HL-60 (cell line): ENCODE measurements around the gene LRRC8B.

ENCODE experiments used
- DNase-seq, 2 experiments: peaks; one replicate each; pipeline ENCODE4 v3.0.0-alpha.2; 2010 to 2020; ENCODE audit warnings: low read depth in 1 of 2, low spot score in 1 of 2
- H3K27ac ChIP-seq: fragments of 250-450 bp; sonication (Bioruptor Pico); replicated peaks from 2 replicates; pipeline ENCODE4 v1.5.1; 2020; ENCODE audit warnings: mild to moderate bottlenecking, moderate library complexity
- H3K27me3 ChIP-seq: fragments of 250-450 bp; sonication (Bioruptor Pico); 2 replicates; pipeline ENCODE4 v1.5.1; 2021; ENCODE audit warnings: mild to moderate bottlenecking, moderate library complexity; ENCODE audit not compliant: insufficient read depth, poor library complexity, severe bottlenecking
- H3K4me3 ChIP-seq: replicated peaks from 2 replicates; pipeline ENCODE4 v1.5.1; 2011; ENCODE audit warnings: mild to moderate bottlenecking, control low read depth, low read length; ENCODE audit not compliant: insufficient read depth
- GABPA ChIP-seq: IDR thresholded peaks from 2 replicates; pipeline ENCODE4 v1.6.1; 2012; ENCODE audit warnings: low read depth
- POLR2AphosphoS5 ChIP-seq: IDR thresholded peaks from 2 replicates; pipeline ENCODE4 v1.6.1; 2012; ENCODE audit warnings: low read depth
- SPI1 ChIP-seq: IDR thresholded peaks from 2 replicates; pipeline ENCODE4 v1.6.1; 2012; ENCODE audit warnings: low read depth, mild to moderate bottlenecking, borderline replicate concordance
- TF ChIP-seq, protein P1 (sequence below): IDR thresholded peaks from 2 replicates; pipeline ENCODE4 v1.6.1; 2012; ENCODE audit warnings: low read depth; ENCODE audit not compliant: insufficient replicate concordance
- TF ChIP-seq, protein P2 (sequence below): IDR thresholded peaks from one replicate; pipeline ENCODE4 v1.5.1; 2011; ENCODE audit warnings: low read length, control low read depth, inconsistent platforms; ENCODE audit not compliant: insufficient read depth

The LRRC8B gene

DNA sequence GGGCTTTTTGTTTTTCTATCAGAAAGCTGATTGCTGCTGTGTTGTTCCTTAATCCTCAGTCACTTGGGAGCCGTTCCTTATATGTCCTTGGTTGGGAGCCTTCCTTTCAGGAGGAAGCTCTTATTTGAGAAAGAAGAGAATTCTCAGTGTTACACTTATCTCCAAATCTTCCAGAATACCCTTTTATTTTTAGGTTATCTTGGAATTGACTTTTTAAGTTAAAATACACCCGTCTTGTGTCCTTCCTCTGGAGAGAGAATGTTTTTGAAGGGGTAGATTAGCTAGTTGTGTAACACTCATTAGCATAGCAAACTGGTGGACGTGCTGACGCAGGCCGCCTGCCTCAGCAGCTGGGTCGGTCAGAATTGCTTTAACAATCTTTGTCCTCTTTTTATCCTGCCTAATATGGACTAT, 42.1 kb downstream of the LRRC8B start:
- Histone ChIP-seq H3K27me3 (no peaks in the 10 kb centered on the region), H3K4me3 (no peak overlapping the region), H3K27ac (no peak overlapping the region; the same call in 1 of the 2 replicates)
- peak in 1 of 2 experiments; percentile 14 for DNase-seq
- TF ChIP-seq GABPA, result no peak
- TF ChIP-seq, protein P1, sequence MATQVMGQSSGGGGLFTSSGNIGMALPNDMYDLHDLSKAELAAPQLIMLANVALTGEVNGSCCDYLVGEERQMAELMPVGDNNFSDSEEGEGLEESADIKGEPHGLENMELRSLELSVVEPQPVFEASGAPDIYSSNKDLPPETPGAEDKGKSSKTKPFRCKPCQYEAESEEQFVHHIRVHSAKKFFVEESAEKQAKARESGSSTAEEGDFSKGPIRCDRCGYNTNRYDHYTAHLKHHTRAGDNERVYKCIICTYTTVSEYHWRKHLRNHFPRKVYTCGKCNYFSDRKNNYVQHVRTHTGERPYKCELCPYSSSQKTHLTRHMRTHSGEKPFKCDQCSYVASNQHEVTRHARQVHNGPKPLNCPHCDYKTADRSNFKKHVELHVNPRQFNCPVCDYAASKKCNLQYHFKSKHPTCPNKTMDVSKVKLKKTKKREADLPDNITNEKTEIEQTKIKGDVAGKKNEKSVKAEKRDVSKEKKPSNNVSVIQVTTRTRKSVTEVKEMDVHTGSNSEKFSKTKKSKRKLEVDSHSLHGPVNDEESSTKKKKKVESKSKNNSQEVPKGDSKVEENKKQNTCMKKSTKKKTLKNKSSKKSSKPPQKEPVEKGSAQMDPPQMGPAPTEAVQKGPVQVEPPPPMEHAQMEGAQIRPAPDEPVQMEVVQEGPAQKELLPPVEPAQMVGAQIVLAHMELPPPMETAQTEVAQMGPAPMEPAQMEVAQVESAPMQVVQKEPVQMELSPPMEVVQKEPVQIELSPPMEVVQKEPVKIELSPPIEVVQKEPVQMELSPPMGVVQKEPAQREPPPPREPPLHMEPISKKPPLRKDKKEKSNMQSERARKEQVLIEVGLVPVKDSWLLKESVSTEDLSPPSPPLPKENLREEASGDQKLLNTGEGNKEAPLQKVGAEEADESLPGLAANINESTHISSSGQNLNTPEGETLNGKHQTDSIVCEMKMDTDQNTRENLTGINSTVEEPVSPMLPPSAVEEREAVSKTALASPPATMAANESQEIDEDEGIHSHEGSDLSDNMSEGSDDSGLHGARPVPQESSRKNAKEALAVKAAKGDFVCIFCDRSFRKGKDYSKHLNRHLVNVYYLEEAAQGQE, result no peak

DNA sequence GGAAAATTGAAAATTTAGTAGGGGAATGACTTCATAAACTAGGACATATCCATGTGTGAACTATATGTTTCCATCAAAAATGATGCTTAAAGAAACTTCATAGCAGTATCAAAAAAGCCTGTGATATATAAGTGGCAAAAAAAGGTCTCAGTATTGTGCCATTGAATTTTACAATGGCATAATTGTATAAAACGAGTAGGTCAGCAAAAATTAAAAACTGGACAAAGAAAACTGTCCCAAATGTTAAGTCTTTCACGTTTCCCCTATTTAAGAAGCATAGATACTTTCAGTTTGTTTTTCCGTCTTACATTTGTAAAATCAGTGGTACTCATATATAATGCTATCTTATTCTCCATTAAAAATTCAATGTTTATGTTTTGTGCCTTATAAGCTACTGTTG, 43.2 kb downstream of the LRRC8B start:
- no peak for DNase-seq
- TF ChIP-seq GABPA (no peak), POLR2AphosphoS5 (no peak), SPI1 (no peak)
- TF ChIP-seq, protein P2, sequence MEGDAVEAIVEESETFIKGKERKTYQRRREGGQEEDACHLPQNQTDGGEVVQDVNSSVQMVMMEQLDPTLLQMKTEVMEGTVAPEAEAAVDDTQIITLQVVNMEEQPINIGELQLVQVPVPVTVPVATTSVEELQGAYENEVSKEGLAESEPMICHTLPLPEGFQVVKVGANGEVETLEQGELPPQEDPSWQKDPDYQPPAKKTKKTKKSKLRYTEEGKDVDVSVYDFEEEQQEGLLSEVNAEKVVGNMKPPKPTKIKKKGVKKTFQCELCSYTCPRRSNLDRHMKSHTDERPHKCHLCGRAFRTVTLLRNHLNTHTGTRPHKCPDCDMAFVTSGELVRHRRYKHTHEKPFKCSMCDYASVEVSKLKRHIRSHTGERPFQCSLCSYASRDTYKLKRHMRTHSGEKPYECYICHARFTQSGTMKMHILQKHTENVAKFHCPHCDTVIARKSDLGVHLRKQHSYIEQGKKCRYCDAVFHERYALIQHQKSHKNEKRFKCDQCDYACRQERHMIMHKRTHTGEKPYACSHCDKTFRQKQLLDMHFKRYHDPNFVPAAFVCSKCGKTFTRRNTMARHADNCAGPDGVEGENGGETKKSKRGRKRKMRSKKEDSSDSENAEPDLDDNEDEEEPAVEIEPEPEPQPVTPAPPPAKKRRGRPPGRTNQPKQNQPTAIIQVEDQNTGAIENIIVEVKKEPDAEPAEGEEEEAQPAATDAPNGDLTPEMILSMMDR, result no peak
- TF ChIP-seq, protein P1, result no peak
- Histone ChIP-seq H3K27me3 (no peaks in the 10 kb centered on the region), H3K4me3 (no peak overlapping the region), H3K27ac (no peak overlapping the region)

DNA sequence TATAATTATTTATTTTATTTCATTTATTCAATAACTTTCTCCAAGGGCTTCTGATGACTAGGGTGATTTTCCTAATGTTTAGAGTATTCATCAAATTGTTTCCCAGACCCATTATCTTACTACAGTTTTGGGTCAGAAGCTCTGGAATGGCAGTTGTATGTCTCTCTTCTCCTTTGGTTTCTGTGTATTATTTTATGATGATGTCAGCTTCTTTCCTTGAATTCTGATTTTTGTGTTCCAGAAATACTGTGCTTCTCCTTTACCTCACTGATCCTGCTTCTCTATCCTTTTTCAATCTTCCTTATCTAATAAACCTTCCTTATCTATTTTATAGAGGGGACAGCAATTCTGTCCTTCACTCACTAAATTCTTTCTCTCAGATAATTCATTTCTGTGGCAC, 48.8 kb downstream of the LRRC8B start:
- H3K27me3 ChIP-seq, result no peaks in the 10 kb centered on the region
- H3K4me3 ChIP-seq, result no peak overlapping the region
- TF ChIP-seq POLR2AphosphoS5 (no peak), GABPA (no peak)
- no peak for DNase-seq
- H3K27ac ChIP-seq, result no peak overlapping the region

DNA sequence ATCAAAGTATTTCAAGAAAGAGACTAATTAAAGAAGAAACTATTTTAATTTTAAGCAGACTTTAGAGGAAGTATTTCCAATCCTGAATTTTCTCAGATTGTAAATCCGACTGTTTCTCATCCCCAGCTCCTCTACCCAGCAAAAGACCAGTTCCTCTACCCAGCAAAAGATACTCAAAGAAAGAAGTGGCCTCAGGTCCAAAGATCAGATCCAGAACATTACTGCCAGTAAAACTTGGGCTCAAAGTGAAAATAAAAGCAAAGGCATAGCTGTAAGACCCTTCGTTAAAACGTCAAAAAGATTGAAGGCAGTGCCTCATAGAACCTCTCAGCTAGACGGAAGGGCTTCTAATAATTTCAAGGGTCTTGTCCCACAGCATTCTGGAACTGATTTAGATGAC, 50.0 kb downstream of the LRRC8B start:
- no peak for DNase-seq
- H3K27ac ChIP-seq, result no peak overlapping the region
- no peaks in the 10 kb centered on the region for H3K27me3 ChIP-seq
- H3K4me3 ChIP-seq, result no peak overlapping the region
- TF ChIP-seq SPI1 (no peak), POLR2AphosphoS5 (no peak), GABPA (no peak)
- TF ChIP-seq, protein P2, result no peak
- TF ChIP-seq, protein P1, result no peak
